Glutamatergic neuron (in vitro differentiated cells): Measurements from ENCODE around the gene PIEZO1. TPM values are rescaled to one million over a fixed set of nuclear protein-coding genes. Genes with fewer than 3 reads are reported as not detected.

Source experiments
- DNase-seq: peaks from one replicate; pipeline ENCODE4 v3.0.0; 2022
- H3K27ac Mint-ChIP-seq: one replicate; pipeline ENCODE4 v1.8.0; 2020; ENCODE audit warnings: mild to moderate bottlenecking, mixed read lengths, inconsistent platforms; ENCODE audit not compliant: unreplicated experiment
- H3K27me3 Mint-ChIP-seq: one replicate; pipeline ENCODE4 v1.8.0; 2020; ENCODE audit warnings: mild to moderate bottlenecking, moderate library complexity, mixed read lengths, inconsistent platforms; ENCODE audit not compliant: unreplicated experiment
- H3K36me3 Mint-ChIP-seq: one replicate; pipeline ENCODE4 v1.8.0; 2020; ENCODE audit warnings: mild to moderate bottlenecking, mixed read lengths, inconsistent platforms; ENCODE audit not compliant: unreplicated experiment
- H3K4me1 Mint-ChIP-seq: one replicate; pipeline ENCODE4 v1.8.0; 2020; ENCODE audit warnings: mild to moderate bottlenecking, low read depth, mixed read lengths, inconsistent platforms; ENCODE audit not compliant: unreplicated experiment
- H3K4me3 Mint-ChIP-seq: one replicate; pipeline ENCODE4 v1.8.0; 2020; ENCODE audit warnings: mild to moderate bottlenecking, mixed read lengths, inconsistent platforms; ENCODE audit not compliant: unreplicated experiment
- H3K9me3 Mint-ChIP-seq: one replicate; pipeline ENCODE4 v1.8.0; 2020; ENCODE audit warnings: mild to moderate bottlenecking, moderate library complexity, mixed read lengths, inconsistent platforms; ENCODE audit not compliant: unreplicated experiment
- total RNA-seq: library from RNA; stranded (reverse); fragmentation: NEBNext Ultra II Directional; extraction: Animal tissue kit (Norgen Biotek cat#: 25700); gene quantifications from one replicate; pipeline ENCODE4 v1.2.1, GENCODE V29; 2021; ENCODE audit not compliant: unreplicated experiment
- TF ChIP-seq, protein P1 (sequence below): fragments of 200-600 bp; sonication (generic); IDR thresholded peaks from one replicate; pipeline ENCODE4 v1.5.0; 2021; ENCODE audit not compliant: partially characterized antibody, unreplicated experiment

PIEZO1 gene
- total RNA-seq, 1 donor from 2014 or later = 12.3 TPM

DNA sequence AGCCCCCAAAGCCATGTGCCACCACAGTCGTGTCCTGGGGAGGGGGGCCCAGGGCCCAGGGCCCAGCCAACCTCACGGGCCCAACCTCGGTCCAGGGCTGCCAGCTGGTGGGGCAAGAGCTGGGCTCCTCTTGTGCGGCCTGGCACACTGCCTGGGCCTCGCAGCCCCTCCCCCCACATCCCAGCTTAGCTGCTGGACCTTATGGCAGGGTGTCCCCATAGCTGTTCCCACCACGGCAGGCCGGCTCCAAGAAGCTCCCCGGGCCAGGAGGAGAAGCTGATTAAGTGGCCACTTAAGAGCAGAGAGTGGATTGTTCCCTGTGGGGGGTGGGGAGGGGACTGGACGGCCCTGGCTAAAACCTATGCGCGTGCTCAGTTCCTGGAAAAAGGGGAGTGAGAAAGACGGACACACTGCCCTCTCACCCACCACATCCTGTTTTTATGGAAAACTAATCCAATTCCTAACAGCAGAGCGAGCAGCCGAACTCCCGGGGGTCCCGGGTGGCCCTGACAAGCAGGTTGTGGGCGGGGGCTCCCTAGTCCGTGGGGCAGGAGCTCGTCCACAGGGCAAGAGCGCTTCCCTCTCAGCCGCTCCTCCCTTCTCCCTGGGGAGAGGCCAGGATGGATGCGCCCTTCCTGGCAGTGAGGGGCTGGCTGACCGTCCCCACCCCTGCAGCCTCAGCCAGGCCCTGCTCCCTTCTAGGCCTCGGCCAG is 16.8 kb downstream of the PIEZO1 start:
- Mint-ChIP-seq H3K27ac (no peak overlapping the region), H3K4me3 (peak overlapping the region; percentile 38)
- DNase-seq = peak; percentile 72

DNA sequence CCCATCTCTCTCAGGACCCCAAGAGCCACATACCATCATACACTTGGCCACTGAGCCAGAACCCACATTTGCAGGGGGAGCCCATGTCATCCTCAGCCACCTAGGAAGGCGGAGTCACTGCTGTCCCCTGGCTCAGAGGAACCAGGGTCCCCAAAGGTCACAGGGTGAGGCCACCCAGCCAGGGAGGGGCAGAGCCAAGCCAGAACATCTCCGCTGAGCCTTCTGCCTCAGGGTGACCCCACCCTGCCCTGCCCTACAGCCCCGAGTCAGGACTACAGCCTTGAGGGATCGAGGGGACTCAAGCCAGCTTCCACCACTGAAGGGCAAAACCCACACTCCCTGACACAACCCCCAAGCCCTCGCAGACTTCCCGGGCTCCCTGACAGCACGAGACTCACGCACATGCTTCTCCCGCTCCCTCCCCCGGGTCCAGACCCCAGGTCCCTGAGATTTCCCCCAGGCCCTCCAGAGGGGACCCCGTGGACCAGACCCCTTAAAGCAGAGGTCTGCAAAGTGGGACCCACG is 17.4 kb downstream of the PIEZO1 start:
- no peaks in the 10 kb centered on the region for H3K9me3 Mint-ChIP-seq
- peaks cover 20% of the 10 kb centered on the region for H3K4me1 Mint-ChIP-seq
- TF ChIP-seq, protein P1, sequence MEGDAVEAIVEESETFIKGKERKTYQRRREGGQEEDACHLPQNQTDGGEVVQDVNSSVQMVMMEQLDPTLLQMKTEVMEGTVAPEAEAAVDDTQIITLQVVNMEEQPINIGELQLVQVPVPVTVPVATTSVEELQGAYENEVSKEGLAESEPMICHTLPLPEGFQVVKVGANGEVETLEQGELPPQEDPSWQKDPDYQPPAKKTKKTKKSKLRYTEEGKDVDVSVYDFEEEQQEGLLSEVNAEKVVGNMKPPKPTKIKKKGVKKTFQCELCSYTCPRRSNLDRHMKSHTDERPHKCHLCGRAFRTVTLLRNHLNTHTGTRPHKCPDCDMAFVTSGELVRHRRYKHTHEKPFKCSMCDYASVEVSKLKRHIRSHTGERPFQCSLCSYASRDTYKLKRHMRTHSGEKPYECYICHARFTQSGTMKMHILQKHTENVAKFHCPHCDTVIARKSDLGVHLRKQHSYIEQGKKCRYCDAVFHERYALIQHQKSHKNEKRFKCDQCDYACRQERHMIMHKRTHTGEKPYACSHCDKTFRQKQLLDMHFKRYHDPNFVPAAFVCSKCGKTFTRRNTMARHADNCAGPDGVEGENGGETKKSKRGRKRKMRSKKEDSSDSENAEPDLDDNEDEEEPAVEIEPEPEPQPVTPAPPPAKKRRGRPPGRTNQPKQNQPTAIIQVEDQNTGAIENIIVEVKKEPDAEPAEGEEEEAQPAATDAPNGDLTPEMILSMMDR = no peak
- H3K27ac Mint-ChIP-seq = peak overlapping the region; percentile 50
- H3K36me3 Mint-ChIP-seq = no peaks in the 10 kb centered on the region
- H3K27me3 Mint-ChIP-seq = peaks cover 3% of the 10 kb centered on the region
- H3K4me3 Mint-ChIP-seq = peak overlapping the region; percentile 38
- no peak for DNase-seq

More for the DNA sequence above, 16.8 kb downstream of the PIEZO1 start:
- Mint-ChIP-seq H3K36me3 (no peaks in the 10 kb centered on the region), H3K4me1 (peaks cover 21% of the 10 kb centered on the region), H3K27me3 (peaks cover 6% of the 10 kb centered on the region), H3K9me3 (peaks cover 1% of the 10 kb centered on the region)
- TF ChIP-seq, protein P1 = no peak

DNA sequence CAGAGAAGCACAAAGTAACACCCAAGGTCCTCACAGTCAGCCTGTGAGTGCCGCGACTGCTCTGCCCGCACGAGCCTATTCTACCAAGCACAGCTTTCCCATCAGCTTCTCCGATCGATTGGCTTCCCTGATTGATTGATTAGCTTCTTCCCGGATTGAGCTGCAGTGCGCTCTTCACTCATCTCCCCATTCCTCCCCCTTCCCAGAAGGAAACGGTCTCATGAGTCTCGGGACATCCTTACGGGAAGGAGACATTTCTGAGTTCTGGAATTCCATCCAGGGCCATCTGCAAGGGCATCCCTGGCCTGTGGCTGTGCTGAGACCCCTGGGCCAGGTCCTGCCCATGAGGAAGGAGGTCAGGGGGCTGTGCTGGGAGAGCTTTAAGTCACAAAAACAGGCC is 18.0 kb downstream of the PIEZO1 start:
- Mint-ChIP-seq H3K4me3 (no peak overlapping the region), H3K4me1 (peaks cover 20% of the 10 kb centered on the region), H3K27ac (no peak overlapping the region), H3K36me3 (no peaks in the 10 kb centered on the region), H3K9me3 (no peaks in the 10 kb centered on the region), H3K27me3 (peaks cover 3% of the 10 kb centered on the region)
- TF ChIP-seq, protein P1 = no peak
- no peak for DNase-seq

DNA sequence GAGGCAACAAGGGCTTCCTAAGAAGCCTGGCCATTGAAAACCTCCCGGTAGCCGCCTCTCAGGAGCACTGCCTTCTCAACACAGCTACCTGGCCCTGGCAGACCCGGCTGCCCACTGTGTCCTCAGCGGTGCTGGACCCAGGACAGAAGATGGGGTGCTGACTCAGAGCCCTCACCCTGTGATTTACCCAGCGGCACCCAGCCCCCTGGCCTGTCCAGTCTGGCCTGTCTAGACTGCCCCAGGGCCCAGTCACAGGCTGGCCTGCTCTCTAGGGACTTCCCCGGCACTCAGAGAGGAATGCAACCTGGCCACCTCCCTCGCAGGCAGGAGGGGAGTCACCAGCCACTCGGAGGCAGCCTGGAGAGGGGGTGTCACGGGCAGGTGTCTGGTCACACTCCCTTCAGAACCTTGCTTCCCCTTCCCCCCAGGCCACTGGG is 20.1 kb downstream of the PIEZO1 start:
- Mint-ChIP-seq H3K4me3 (no peak overlapping the region), H3K27ac (no peak overlapping the region), H3K36me3 (no peaks in the 10 kb centered on the region), H3K27me3 (peaks cover 3% of the 10 kb centered on the region), H3K4me1 (peaks cover 18% of the 10 kb centered on the region), H3K9me3 (no peaks in the 10 kb centered on the region)
- TF ChIP-seq, protein P1 = no peak
- DNase-seq = no peak

DNA sequence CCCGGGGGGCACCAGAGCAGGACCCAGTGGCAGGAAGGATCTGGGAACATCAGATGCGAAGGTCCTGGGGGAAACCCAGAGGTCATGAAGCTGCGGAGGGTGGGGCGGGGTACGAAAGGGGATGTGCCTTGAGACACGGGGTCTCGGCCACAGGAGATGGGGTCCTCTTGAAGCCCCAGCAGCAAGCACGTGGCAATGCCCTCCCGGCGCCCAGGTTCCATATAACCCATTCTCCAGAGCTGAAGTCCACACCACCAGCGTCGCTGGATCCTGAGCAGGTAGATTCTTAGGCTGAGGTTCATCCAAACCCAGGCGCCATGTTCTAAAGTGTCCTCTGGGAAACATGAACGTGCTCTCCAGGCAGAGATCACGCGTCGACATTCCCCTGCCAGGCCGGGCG is 20.9 kb downstream of the PIEZO1 start:
- H3K36me3 Mint-ChIP-seq = no peaks in the 10 kb centered on the region
- TF ChIP-seq, protein P1 = no peak
- no peak overlapping the region for H3K4me3 Mint-ChIP-seq
- DNase-seq = no peak
- no peak overlapping the region for H3K27ac Mint-ChIP-seq
- peaks cover 17% of the 10 kb centered on the region for H3K4me1 Mint-ChIP-seq
- peaks cover 3% of the 10 kb centered on the region for H3K27me3 Mint-ChIP-seq
- H3K9me3 Mint-ChIP-seq = no peaks in the 10 kb centered on the region
